Lower leg skin (tissue), 3 donors: ENCODE data around the gene RLN2.

Experiments
- POLR2A ChIP-seq, 2 donors: fragments of 450-650 bp; IDR thresholded peaks; one replicate each; pipeline ENCODE4 v1.6.1; 2016 to 2017; ENCODE audit warnings: antibody characterized with exemption in 2 of 2, mild to moderate bottlenecking in 1 of 2, moderate library complexity in 1 of 2
- TF ChIP-seq, protein P1 (sequence below), 3 donors: fragments of 450-650 bp; IDR thresholded peaks; one replicate each; pipeline ENCODE4 v1.5.1; 2016; ENCODE audit warnings: antibody characterized with exemption in 3 of 3, mild to moderate bottlenecking in 3 of 3, moderate library complexity in 2 of 3

DNA sequence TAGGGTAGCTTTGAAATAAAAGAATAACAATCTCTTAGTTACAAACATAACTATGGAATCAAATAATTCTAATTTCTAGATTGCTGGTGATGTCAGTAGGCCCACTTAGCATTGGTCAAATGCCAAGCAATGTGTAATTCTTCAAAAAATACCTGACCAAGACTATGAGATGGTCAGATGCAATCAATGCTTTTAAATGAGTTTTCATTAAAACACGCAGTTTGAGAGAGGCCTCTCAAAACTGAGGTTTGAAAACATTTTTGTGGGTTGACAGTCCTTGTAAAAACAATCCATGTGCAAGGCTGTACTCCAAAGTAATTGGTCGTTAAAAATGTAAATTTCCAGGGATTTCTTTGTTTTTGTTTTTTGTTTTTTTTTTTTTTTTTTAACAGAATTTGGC lies 1.2 kb upstream of the RLN2 start:
- no peak for TF ChIP-seq POLR2A (IDR thresholded peaks at IDR 0.05)
- TF ChIP-seq, protein P1, sequence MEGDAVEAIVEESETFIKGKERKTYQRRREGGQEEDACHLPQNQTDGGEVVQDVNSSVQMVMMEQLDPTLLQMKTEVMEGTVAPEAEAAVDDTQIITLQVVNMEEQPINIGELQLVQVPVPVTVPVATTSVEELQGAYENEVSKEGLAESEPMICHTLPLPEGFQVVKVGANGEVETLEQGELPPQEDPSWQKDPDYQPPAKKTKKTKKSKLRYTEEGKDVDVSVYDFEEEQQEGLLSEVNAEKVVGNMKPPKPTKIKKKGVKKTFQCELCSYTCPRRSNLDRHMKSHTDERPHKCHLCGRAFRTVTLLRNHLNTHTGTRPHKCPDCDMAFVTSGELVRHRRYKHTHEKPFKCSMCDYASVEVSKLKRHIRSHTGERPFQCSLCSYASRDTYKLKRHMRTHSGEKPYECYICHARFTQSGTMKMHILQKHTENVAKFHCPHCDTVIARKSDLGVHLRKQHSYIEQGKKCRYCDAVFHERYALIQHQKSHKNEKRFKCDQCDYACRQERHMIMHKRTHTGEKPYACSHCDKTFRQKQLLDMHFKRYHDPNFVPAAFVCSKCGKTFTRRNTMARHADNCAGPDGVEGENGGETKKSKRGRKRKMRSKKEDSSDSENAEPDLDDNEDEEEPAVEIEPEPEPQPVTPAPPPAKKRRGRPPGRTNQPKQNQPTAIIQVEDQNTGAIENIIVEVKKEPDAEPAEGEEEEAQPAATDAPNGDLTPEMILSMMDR (IDR thresholded peaks at IDR 0.05), result no peak
